HG02981 (cell line): ENCODE results near the gene DISC1.
"Not testable (repeated sequence)": the region's sequence is repeated elsewhere in the genome, so short reads cannot be mapped to it uniquely, and the experiment has no call there.

ENCODE experiments used
- ATAC-seq: cut with Tn5 transposase; IDR thresholded peaks from one replicate; pipeline ENCODE4 v1.9.1; 2021; ENCODE audit warnings: mild to moderate bottlenecking, moderate library complexity; ENCODE audit not compliant: unreplicated experiment

The DISC1 gene

GRCh38 chr1:231666937-231667608 is 40.5 kb downstream of the DISC1 start:
- ATAC-seq = no peak

- no peak for ATAC-seq
Observed at GRCh38 chr1:231667896-231668506, 41.4 kb downstream of the DISC1 start.

- ATAC-seq = no peak
Observed at GRCh38 chr1:231668826-231669225, 42.2 kb downstream of the DISC1 start.

GRCh38 chr1:231669864-231670621 is 43.5 kb downstream of the DISC1 start:
- not testable (repeated sequence) for ATAC-seq

GRCh38 chr1:231670755-231671154 is 44.2 kb downstream of the DISC1 start:
- ATAC-seq = no peak

- ATAC-seq = no peak
Observed at GRCh38 chr1:231674575-231674974, 48.0 kb downstream of the DISC1 start.

GRCh38 chr1:231676487-231676886 is 49.9 kb downstream of the DISC1 start:
- ATAC-seq = no peak

- no peak for ATAC-seq
Observed at GRCh38 chr1:231677442-231677841, 50.9 kb downstream of the DISC1 start.

GRCh38 chr1:231678011-231678432 is 51.4 kb downstream of the DISC1 start:
- no peak for ATAC-seq

- ATAC-seq = no peak
Observed at GRCh38 chr1:231679109-231679508, 52.5 kb downstream of the DISC1 start.

GRCh38 chr1:231681006-231681405 is 54.4 kb downstream of the DISC1 start:
- no peak for ATAC-seq

GRCh38 chr1:231682779-231683178 is 56.2 kb downstream of the DISC1 start:
- ATAC-seq = no peak

GRCh38 chr1:231683439-231684165 is 57.0 kb downstream of the DISC1 start:
- ATAC-seq = no peak

- no peak for ATAC-seq
Observed at GRCh38 chr1:231684356-231685244, 58.0 kb downstream of the DISC1 start.

- no peak for ATAC-seq
Observed at GRCh38 chr1:231686384-231686783, 59.8 kb downstream of the DISC1 start.

- ATAC-seq = no peak
Observed at GRCh38 chr1:231688989-231689388, 62.4 kb downstream of the DISC1 start.

GRCh38 chr1:231690059-231690458 is 63.5 kb downstream of the DISC1 start:
- ATAC-seq = no peak

- ATAC-seq = no peak
Observed at GRCh38 chr1:231691618-231692259, 65.1 kb downstream of the DISC1 start.

GRCh38 chr1:231693361-231694074 is 66.9 kb downstream of the DISC1 start:
- no peak for ATAC-seq
